IMR-90 (cell line): Measurements from ENCODE around the gene CLDN6. TPM values are rescaled to one million over a fixed set of nuclear protein-coding genes. Genes with fewer than 3 reads are reported as not detected.

Source experiments
- ATAC-seq: fragments of 200-7000 bp; cut with Tn5 transposase; 2 replicates; pipeline ENCODE4 v1.9.1; 2020; ENCODE audit warnings: low read depth, mild to moderate bottlenecking, moderate library complexity
- BruUV-seq: library from RNA; stranded (reverse); fragments of 400-500 nt; replicated peaks from 2 replicates; lab custom pipeline; 2021; lab: Mats Ljungman, UMichigan
- CTCF ChIA-PET: fragments of 300-600 bp; formaldehyde crosslinking; extraction: SDS; loops from one replicate; lab custom pipeline; 2021; ENCODE audit warnings: antibody characterized with exemption; lab: Yijun Ruan, JAX
- POLR2A ChIA-PET: fragments of 300-600 bp; sonication (Branson Sonifier 250); formaldehyde crosslinking; loops from one replicate; lab custom pipeline; 2022; ENCODE audit warnings: antibody characterized with exemption; ENCODE audit not compliant: unreplicated experiment; lab: Charles Lee
- DNase-seq: peaks from one replicate; pipeline ENCODE4 v3.0.0; 2013
- H2AFZ ChIP-seq: replicated peaks from 2 replicates; pipeline ENCODE3; 2013; ENCODE audit warnings: low read length, mild to moderate bottlenecking; ENCODE audit not compliant: poor library complexity
- H2AK5ac ChIP-seq: 2 replicates; pipeline ENCODE4 v1.6.1; 2013; ENCODE audit warnings: low read depth, low read length, inconsistent platforms
- H2AK9ac ChIP-seq: replicated peaks from 2 replicates; pipeline ENCODE3; 2013; ENCODE audit warnings: mild to moderate bottlenecking, low read depth, low read length, moderate library complexity; ENCODE audit not compliant: poor library complexity
- H2BK120ac ChIP-seq: 2 replicates; pipeline ENCODE4 v1.6.1; 2013; ENCODE audit warnings: low read depth, low read length, inconsistent platforms
- H2BK15ac ChIP-seq: 3 replicates; pipeline ENCODE4 v1.6.1; 2013; ENCODE audit warnings: low read depth, low read length, inconsistent platforms
- H2BK20ac ChIP-seq: 2 replicates; pipeline ENCODE4 v1.6.1; 2013; ENCODE audit warnings: low read depth, mild to moderate bottlenecking, inconsistent platforms, low read length, moderate library complexity
- H2BK5ac ChIP-seq: 2 replicates; pipeline ENCODE4 v1.6.1; 2013; ENCODE audit warnings: mild to moderate bottlenecking, low read depth, low read length, inconsistent platforms; ENCODE audit not compliant: poor library complexity, severe bottlenecking
- H3K14ac ChIP-seq: replicated peaks from 2 replicates; pipeline ENCODE4 v1.6.1; 2013; ENCODE audit warnings: low read depth, low read length, inconsistent platforms
- H3K18ac ChIP-seq: 2 replicates; pipeline ENCODE4 v1.6.1; 2013; ENCODE audit warnings: low read depth, low read length, control low read depth
- H3K23ac ChIP-seq: 2 replicates; pipeline ENCODE4 v1.6.1; 2013; ENCODE audit warnings: low read depth, low read length, inconsistent platforms
- H3K27ac ChIP-seq: 2 replicates; pipeline ENCODE4 v1.5.1; 2013; ENCODE audit warnings: mild to moderate bottlenecking, control low read depth, low read length; ENCODE audit not compliant: insufficient read depth
- H3K27me3 ChIP-seq: 2 replicates; pipeline ENCODE4 v1.6.1; 2013; ENCODE audit warnings: low read length; ENCODE audit not compliant: control insufficient read depth, insufficient read depth
- H3K36me3 ChIP-seq: 2 replicates; pipeline ENCODE4 v1.6.1; 2013; ENCODE audit warnings: low read length, mixed read lengths; ENCODE audit not compliant: control insufficient read depth, insufficient read depth
- H3K4ac ChIP-seq: 2 replicates; pipeline ENCODE4 v1.6.1; 2013; ENCODE audit warnings: low read depth, low read length, inconsistent platforms
- H3K4me1 ChIP-seq: 2 replicates; pipeline ENCODE4 v1.6.1; 2013; ENCODE audit warnings: low read length, mixed read lengths; ENCODE audit not compliant: control insufficient read depth, insufficient read depth
- H3K4me2 ChIP-seq: 2 replicates; pipeline ENCODE4 v1.6.1; 2013; ENCODE audit warnings: low read depth, mild to moderate bottlenecking, control low read depth, low read length, moderate library complexity
- H3K4me3 ChIP-seq: 2 replicates; pipeline ENCODE4 v1.5.1; 2013; ENCODE audit warnings: low read depth, mild to moderate bottlenecking, control low read depth, low read length, moderate library complexity; ENCODE audit not compliant: insufficient read depth
- H3K56ac ChIP-seq: 2 replicates; pipeline ENCODE4 v1.6.1; 2013; ENCODE audit warnings: low read length, inconsistent platforms; ENCODE audit not compliant: insufficient read depth; ENCODE audit errors: extremely low read depth
- H3K79me1 ChIP-seq, 2 experiments: 2 replicates each; pipeline ENCODE4 v1.6.1; 2013; ENCODE audit warnings: low read length in 2 of 2, inconsistent platforms in 1 of 2, low read depth in 1 of 2
- H3K9ac ChIP-seq: 2 replicates; pipeline ENCODE4 v1.6.1; 2013; ENCODE audit warnings: low read depth, low read length, control low read depth
- H3K9me1 ChIP-seq: 2 replicates; pipeline ENCODE4 v1.6.1; 2013; ENCODE audit warnings: low read length, inconsistent platforms; ENCODE audit not compliant: insufficient read depth
- H3K9me3 ChIP-seq: 2 replicates; pipeline ENCODE4 v1.6.1; 2013; ENCODE audit warnings: low read length; ENCODE audit not compliant: control insufficient read depth, insufficient read depth
- H4K20me1 ChIP-seq: 2 replicates; pipeline ENCODE4 v1.6.1; 2013; ENCODE audit warnings: low read length, inconsistent platforms; ENCODE audit not compliant: insufficient read depth
- H4K5ac ChIP-seq: 2 replicates; pipeline ENCODE4 v1.6.1; 2013; ENCODE audit warnings: mild to moderate bottlenecking, low read depth, low read length, control low read depth
- H4K8ac ChIP-seq, 2 experiments: 2 replicates each; pipeline ENCODE4 v1.6.1; 2013; ENCODE audit warnings: low read depth in 2 of 2, low read length in 2 of 2, control low read depth in 1 of 2, inconsistent platforms in 1 of 2
- H4K91ac ChIP-seq: 2 replicates; pipeline ENCODE4 v1.6.1; 2013; ENCODE audit warnings: low read depth, low read length, inconsistent platforms; ENCODE audit not compliant: insufficient read depth
- BHLHE40 ChIP-seq: fragments of 150-350 bp; IDR thresholded peaks from 2 replicates; pipeline ENCODE4 v1.6.1; 2016; ENCODE audit warnings: mild to moderate bottlenecking, low read depth, low read length
- CEBPB ChIP-seq: IDR thresholded peaks from 2 replicates; pipeline ENCODE4 v1.6.1; 2012; ENCODE audit warnings: low read depth, low read length, improper control_type of control experiment
- CHD1 ChIP-seq: IDR thresholded peaks from 2 replicates; pipeline ENCODE4 v1.6.1; 2012; ENCODE audit warnings: low read depth, low read length, improper control_type of control experiment
- ELK1 ChIP-seq: fragments of 150-350 bp; IDR thresholded peaks from 2 replicates; pipeline ENCODE4 v1.6.1; 2016; ENCODE audit warnings: low read depth, mild to moderate bottlenecking, low read length, moderate library complexity, borderline replicate concordance
- FOS ChIP-seq: fragments of 150-350 bp; IDR thresholded peaks from 2 replicates; pipeline ENCODE4 v1.6.1; 2016; ENCODE audit warnings: low read depth, low read length
- MAFK ChIP-seq: IDR thresholded peaks from 2 replicates; pipeline ENCODE4 v1.6.1; 2012; ENCODE audit warnings: low read depth, low read length, improper control_type of control experiment
- MAZ ChIP-seq: IDR thresholded peaks from 2 replicates; pipeline ENCODE4 v1.6.1; 2012; ENCODE audit warnings: low read depth, mild to moderate bottlenecking, low read length, improper control_type of control experiment, moderate library complexity, borderline replicate concordance
- MXI1 ChIP-seq: IDR thresholded peaks from 2 replicates; pipeline ENCODE4 v1.6.1; 2012; ENCODE audit warnings: low read depth, mild to moderate bottlenecking, low read length, moderate library complexity, borderline replicate concordance
- POLR2A ChIP-seq: IDR thresholded peaks from 2 replicates; pipeline ENCODE4 v1.6.1; 2012; ENCODE audit warnings: mild to moderate bottlenecking, low read depth, low read length
- RAD21 ChIP-seq: IDR thresholded peaks from 2 replicates; pipeline ENCODE4 v1.6.1; 2012; ENCODE audit warnings: low read length, improper control_type of control experiment
- RCOR1 ChIP-seq: IDR thresholded peaks from 2 replicates; pipeline ENCODE4 v1.6.1; 2012; ENCODE audit warnings: mild to moderate bottlenecking, low read length, improper control_type of control experiment; ENCODE audit not compliant: insufficient replicate concordance
- RFX5 ChIP-seq: IDR thresholded peaks from 2 replicates; pipeline ENCODE4 v1.8.0; 2012; ENCODE audit warnings: low read depth, mild to moderate bottlenecking, low read length, moderate library complexity
- SMC3 ChIP-seq: fragments of 150-350 bp; IDR thresholded peaks from 2 replicates; pipeline ENCODE4 v1.6.1; 2016; ENCODE audit warnings: low read depth, mild to moderate bottlenecking, antibody characterized with exemption, low read length, moderate library complexity
- USF2 ChIP-seq: fragments of 150-350 bp; IDR thresholded peaks from 2 replicates; pipeline ENCODE4 v1.6.1; 2017; ENCODE audit warnings: mild to moderate bottlenecking, antibody characterized with exemption, low read length, low read depth
- WGBS, 2 experiments: methylation state at CpG; one replicate each; pipeline versions ENCODE4 v1.1.5 to v1.1.7; 2013; ENCODE audit warnings: missing lambda C conversion rate in 2 of 2; ENCODE audit not compliant: insufficient read length in 1 of 2; ENCODE audit errors: extremely low coverage in 2 of 2; 5-methylcytosine and 5-hydroxymethylcytosine counted together
- dilution Hi-C: fragments of 300-500 bp; cut with HindIII; formaldehyde crosslinking; loops from one replicate; pipeline ENCODE4 v1.14.3; 2018; ENCODE audit warnings: low sequenced_read_pairs; ENCODE audit not compliant: unreplicated experiment
- in situ Hi-C: fragments of 300-500 bp; cut with MboI; formaldehyde crosslinking; loops from 3 replicates; pipeline ENCODE4 v1.14.3; 2019; ENCODE audit warnings: low sequenced_read_pairs, inconsistent platforms, mixed read lengths
- intact Hi-C: fragments of 100-400 bp; cut with micrococcal nuclease; formaldehyde crosslinking; loops from 2 replicates; pipeline ENCODE4 v1.10.0; 2022
- polyA plus RNA-seq, 3 experiments: library from polyadenylated mRNA; depleted of rRNA; stranded (reverse); fragments of >200 nt; gene quantifications; 2 replicates each; pipeline ENCODE4 v1.2.3, GENCODE V29; 2012; ENCODE audit warnings: low replicate concordance in 1 of 3
- total RNA-seq: library from RNA; depleted of rRNA; stranded (reverse); fragments of >200 nt; gene quantifications from 2 replicates; pipeline ENCODE4 v1.2.3, GENCODE V29; 2012

Gene CLDN6
- total and polyA plus RNA-seq, 2 of the 4 experiments (the other 2 are of a cell fraction), result 0.14 TPM; not detected in 1

DNA sequence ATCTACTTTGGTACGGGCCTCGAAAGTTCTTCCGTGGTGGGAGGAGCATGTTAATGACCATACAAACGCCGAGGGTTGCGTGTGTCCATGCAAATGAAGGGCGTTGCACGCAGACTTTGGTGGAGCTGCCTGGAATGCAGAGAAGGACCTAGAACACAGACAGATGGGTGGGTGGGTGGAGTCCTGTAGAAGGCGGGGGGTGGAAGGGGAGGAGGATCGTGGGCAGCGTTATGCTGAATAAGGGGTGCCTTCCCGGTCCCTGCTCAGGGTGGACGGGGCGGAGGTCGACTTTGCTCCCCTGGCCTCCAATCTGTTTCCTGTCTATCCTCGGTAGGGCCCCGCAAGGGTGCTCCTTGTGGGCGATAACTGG lies 49.6 kb downstream of the CLDN6 start:
- Histone ChIP-seq H3K23ac (no peak overlapping the region), H4K8ac (no peak overlapping the region), H3K4ac (no peak overlapping the region), H2AK5ac (no peak overlapping the region), H3K27ac (no peak overlapping the region), H3K4me1 (peaks cover 7% of the 10 kb centered on the region; the same call in 1 of the 2 replicates), H2AK9ac (no peak overlapping the region), H3K18ac (no peak overlapping the region), H3K9ac (no peak overlapping the region), H2BK20ac (no peak overlapping the region), H2BK120ac (no peak overlapping the region), H3K9me3 (no peaks in the 10 kb centered on the region; the same call in 1 of the 2 replicates), H3K27me3 (peaks cover 36% of the 10 kb centered on the region), H4K91ac (no peak overlapping the region), H3K79me1 (peaks cover 5 to 23% of the 10 kb centered on the region in 2 experiments; a peak in 3 of 4 replicates), H3K14ac (no peak overlapping the region), H4K5ac (no peak overlapping the region), H3K36me3 (peaks cover 2% of the 10 kb centered on the region; the same call in 1 of the 2 replicates), H3K4me3 (no peak overlapping the region), H3K4me2 (peak overlapping the region; percentile 89), H3K56ac (no peak overlapping the region), H2BK15ac (no peak overlapping the region), H3K9me1 (peaks cover 17% of the 10 kb centered on the region), H2AFZ (peak overlapping the region; percentile 97), H2BK5ac (no peak overlapping the region), H4K20me1 (peaks cover 31% of the 10 kb centered on the region)
- 22% methylated on average over 6 of the region's 18 CpGs; no CpG with 5 or more reads in 1 of the 2 experiments for WGBS, 2 experiments
- ATAC-seq (no peak), DNase-seq (no peak)
- in situ Hi-C loops, result no loop called here
- ChIA-PET POLR2A (no interaction called here), CTCF (no interaction called here)
- BruUV-seq, result no TSS peak
- TF ChIP-seq RFX5, result no peak
- no peak for TF ChIP-seq ELK1
- no peak for TF ChIP-seq RCOR1
- TF ChIP-seq MAZ, result no peak
- TF ChIP-seq MXI1, result no peak
- TF ChIP-seq SMC3, result no peak
- no peak for TF ChIP-seq BHLHE40
- TF ChIP-seq POLR2A, result no peak
- TF ChIP-seq USF2, result no peak
- no peak for TF ChIP-seq CHD1
- no peak for TF ChIP-seq MAFK
- TF ChIP-seq CEBPB, result no peak
- TF ChIP-seq RAD21, result no peak
- TF ChIP-seq FOS, result no peak
- intact Hi-C loops, result no loop called here
- dilution Hi-C loops, result no loop called here
